ENCODE data around the gene BLOC1S2. TPM values are rescaled to one million over a fixed set of nuclear protein-coding genes. Genes with fewer than 3 reads are reported as not detected.

The BLOC1S2 gene
- total RNA-seq, 1 experiment from 2014 or later: 69.8 TPM

DNA sequence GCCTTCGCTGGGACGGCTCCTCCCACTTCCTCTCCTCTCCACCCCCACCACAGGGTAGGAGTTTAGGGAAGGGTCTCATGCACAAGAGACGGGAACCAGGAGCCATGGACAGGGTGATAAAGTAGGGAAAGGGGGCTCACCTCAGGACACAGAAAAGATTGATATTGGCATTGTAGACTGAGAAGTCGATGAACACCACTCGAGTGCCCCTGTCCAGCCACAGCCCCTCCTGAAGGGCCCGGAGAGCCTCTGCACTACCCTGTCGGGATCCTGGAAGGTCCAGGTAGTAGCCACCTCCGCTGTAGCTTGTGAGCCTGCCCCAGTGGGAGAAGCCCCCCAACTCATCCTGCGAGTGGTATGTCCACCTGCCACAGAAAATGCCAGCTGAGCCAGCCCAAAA lies 10.8 kb upstream of the BLOC1S2 start:
- H4K91ac ChIP-seq (ENCODE audit: insufficient read length, low read depth, low read length): no peak overlapping the region
- H3K4me2 ChIP-seq (ENCODE audit: insufficient read depth, insufficient read length, low read length): no peak overlapping the region
- DNase-seq: no peak
- Mint-ChIP-seq H3K4me1 (peaks cover 19 to 30% of the 10 kb centered on the region in 2 experiments), H3K4me3 (no peak overlapping the region), H3K27ac (no peak overlapping the region), H3K9me3 (peaks cover 16 to 19% of the 10 kb centered on the region in 2 experiments), H3K36me3 (ENCODE audit: insufficient read depth in 1 of 3, low read depth in 3 of 3) (peaks cover 3 to 10% (median 6%) of the 10 kb centered on the region in 3 experiments; a peak in 6 of 7 replicates), H3K27me3 (ENCODE audit: low read depth) (peaks cover 49% of the 10 kb centered on the region)
- H3T11ph ChIP-seq (ENCODE audit: low read length): no peak overlapping the region
- H2AK5ac ChIP-seq (ENCODE audit: insufficient read length, low read length): no peak overlapping the region
- H3K23me2 ChIP-seq (ENCODE audit: insufficient read length, low read depth, low read length, poor library complexity, severe bottlenecking): no peaks in the 10 kb centered on the region
- no peaks in the 10 kb centered on the region for H3K79me2 ChIP-seq (ENCODE audit: insufficient read depth, low read length)
- H3K18ac ChIP-seq (ENCODE audit: insufficient read length, low read depth, low read length): no peak overlapping the region
- no peak overlapping the region for H3K27ac ChIP-seq (ENCODE audit: insufficient read length, low read depth, low read length)
- no CpG with 5 or more reads among the region's 9 CpGs for WGBS (ENCODE audit: extremely low coverage, insufficient read length, low lambda C conversion rate)
- no peak overlapping the region for H3K56ac ChIP-seq (ENCODE audit: insufficient read length, low read depth, low read length)
- no peak for TF ChIP-seq CTCF (conservative IDR thresholded peaks at IDR 0.05)
- H2BK120ac ChIP-seq (ENCODE audit: low read depth, low read length, poor library complexity, severe bottlenecking): no peak overlapping the region
- peaks cover 2% of the 10 kb centered on the region for H4K20me1 ChIP-seq (ENCODE audit: control insufficient read depth, insufficient read depth, insufficient read length)
- no peaks in the 10 kb centered on the region for H3K79me1 ChIP-seq (ENCODE audit: insufficient read depth, low read depth, low read length, poor library complexity, severe bottlenecking)
- H2BK5ac ChIP-seq (ENCODE audit: insufficient read length, low read length): no peak overlapping the region
- no peak overlapping the region for H2BK15ac ChIP-seq (ENCODE audit: low read depth, low read length)
- no peak overlapping the region for H3K4ac ChIP-seq (ENCODE audit: low read depth, low read length)
- H4K8ac ChIP-seq (replicated peaks; ENCODE audit: insufficient read length, low read depth, low read length): no peak overlapping the region
- peaks cover 3% of the 10 kb centered on the region; the same call in 1 of the 2 replicates for H3K4me1 ChIP-seq (ENCODE audit: insufficient read depth, low read length)
- no peak overlapping the region for H2AFZ ChIP-seq (ENCODE audit: low read length)
- H2BK12ac ChIP-seq (ENCODE audit: insufficient read length, low read depth, low read length): no peak overlapping the region
- no peak overlapping the region for H3K23ac ChIP-seq (ENCODE audit: insufficient read length, low read depth, low read length)
- no peak overlapping the region for H3K9ac ChIP-seq (ENCODE audit: extremely low read depth, insufficient read length, low read length)
- H3K14ac ChIP-seq (ENCODE audit: insufficient read depth, low read length): no peak overlapping the region
- H3K27me3 ChIP-seq (ENCODE audit: insufficient read depth, low read length): no peaks in the 10 kb centered on the region
- H4K5ac ChIP-seq (ENCODE audit: insufficient read length, low read depth, low read length): no peak overlapping the region
- H3K9me3 ChIP-seq (ENCODE audit: control insufficient read depth, low read depth, low read length): no peaks in the 10 kb centered on the region
- no peak overlapping the region for H2BK20ac ChIP-seq (ENCODE audit: low read depth, low read length, poor library complexity, severe bottlenecking)

Data from H9 (cell line).